Measurements from ENCODE around the gene PURB. TPM values are rescaled to one million over a fixed set of nuclear protein-coding genes. Genes with fewer than 3 reads are reported as not detected.
A peak's percentile ranks its signal among the peaks of the same experiment; 100 is the strongest.

Gene PURB
- total and polyA plus RNA-seq, 9 of the 15 experiments (the other 6 are each of a cell fraction or from before 2014, with no cell fraction given): 1.6 to 14.1 (median 8.8) TPM

DNA sequence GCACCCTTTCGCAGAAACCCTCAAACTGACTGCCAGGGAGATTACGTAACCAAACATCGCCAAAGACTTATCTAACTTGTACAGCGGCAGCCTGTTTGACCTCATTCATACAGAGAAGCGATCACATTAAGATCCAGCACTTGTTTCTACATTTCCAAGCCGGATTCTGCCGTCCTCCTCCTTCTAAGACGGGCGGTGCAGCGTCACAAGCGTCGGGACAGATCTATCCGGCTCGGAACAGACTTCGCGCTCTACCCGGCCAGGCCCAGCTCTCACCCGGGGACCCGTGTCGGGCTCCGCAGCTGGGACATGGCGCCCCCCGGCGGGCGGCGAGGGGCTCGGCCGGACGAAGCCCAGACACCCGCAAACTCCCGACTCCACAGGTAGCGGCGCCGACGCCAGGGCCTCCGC is 37.8 kb downstream of the PURB start (continued):
- TF ChIP-seq RAD21 (CRISPR knock-in tag; conservative IDR thresholded peaks at IDR 0.05 in 1 of 2, IDR thresholded peaks at IDR 0.05 in 1 of 2): peak; percentile 76 to 88
- no peak for TF ChIP-seq WHSC1 (IDR thresholded peaks at IDR 0.05; ENCODE audit: low read length)
- no peak for TF ChIP-seq HLTF (IDR thresholded peaks at IDR 0.05)
- TF ChIP-seq KLF13 (tag; IDR thresholded peaks at IDR 0.05; ENCODE audit: borderline replicate concordance, low read depth): no peak
- no peak for TF ChIP-seq ADNP (tag; IDR thresholded peaks at IDR 0.05)
- TF ChIP-seq, protein P1, sequence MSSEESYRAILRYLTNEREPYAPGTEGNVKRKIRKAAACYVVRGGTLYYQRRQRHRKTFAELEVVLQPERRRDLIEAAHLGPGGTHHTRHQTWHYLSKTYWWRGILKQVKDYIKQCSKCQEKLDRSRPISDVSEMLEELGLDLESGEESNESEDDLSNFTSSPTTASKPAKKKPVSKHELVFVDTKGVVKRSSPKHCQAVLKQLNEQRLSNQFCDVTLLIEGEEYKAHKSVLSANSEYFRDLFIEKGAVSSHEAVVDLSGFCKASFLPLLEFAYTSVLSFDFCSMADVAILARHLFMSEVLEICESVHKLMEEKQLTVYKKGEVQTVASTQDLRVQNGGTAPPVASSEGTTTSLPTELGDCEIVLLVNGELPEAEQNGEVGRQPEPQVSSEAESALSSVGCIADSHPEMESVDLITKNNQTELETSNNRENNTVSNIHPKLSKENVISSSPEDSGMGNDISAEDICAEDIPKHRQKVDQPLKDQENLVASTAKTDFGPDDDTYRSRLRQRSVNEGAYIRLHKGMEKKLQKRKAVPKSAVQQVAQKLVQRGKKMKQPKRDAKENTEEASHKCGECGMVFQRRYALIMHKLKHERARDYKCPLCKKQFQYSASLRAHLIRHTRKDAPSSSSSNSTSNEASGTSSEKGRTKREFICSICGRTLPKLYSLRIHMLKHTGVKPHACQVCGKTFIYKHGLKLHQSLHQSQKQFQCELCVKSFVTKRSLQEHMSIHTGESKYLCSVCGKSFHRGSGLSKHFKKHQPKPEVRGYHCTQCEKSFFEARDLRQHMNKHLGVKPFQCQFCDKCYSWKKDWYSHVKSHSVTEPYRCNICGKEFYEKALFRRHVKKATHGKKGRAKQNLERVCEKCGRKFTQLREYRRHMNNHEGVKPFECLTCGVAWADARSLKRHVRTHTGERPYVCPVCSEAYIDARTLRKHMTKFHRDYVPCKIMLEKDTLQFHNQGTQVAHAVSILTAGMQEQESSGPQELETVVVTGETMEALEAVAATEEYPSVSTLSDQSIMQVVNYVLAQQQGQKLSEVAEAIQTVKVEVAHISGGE (CRISPR knock-in tag; IDR thresholded peaks at IDR 0.05): no peak
- no peak for TF ChIP-seq ZFP1 (CRISPR knock-in tag; IDR thresholded peaks at IDR 0.05)
- 0 out of 2 replicates have a peak, but pooled peaks have one; percentile 37 for TF ChIP-seq ZSCAN32 (CRISPR knock-in tag; IDR thresholded peaks at IDR 0.05)
- no peak for TF ChIP-seq IRF1 (CRISPR knock-in tag; IDR thresholded peaks at IDR 0.05; ENCODE audit: borderline replicate concordance)
- no peak for TF ChIP-seq ZNF217 (CRISPR knock-in tag; IDR thresholded peaks at IDR 0.05)
- no peak for TF ChIP-seq NFATC3 (IDR thresholded peaks at IDR 0.05)
- peak; percentile 67; the same call in 1 of the 2 replicates for TF ChIP-seq NFRKB (IDR thresholded peaks at IDR 0.05; ENCODE audit: low read depth)
- TF ChIP-seq NFE2 (IDR thresholded peaks at IDR 0.05; ENCODE audit: low read depth): no peak; the same call in 1 of the 2 replicates
- TF ChIP-seq RHOXF2B (CRISPR knock-in tag; conservative IDR thresholded peaks at IDR 0.05): no peak
- TF ChIP-seq NFXL1 (CRISPR knock-in tag; IDR thresholded peaks at IDR 0.05): no peak
- 0 out of 2 replicates have a peak, but pooled peaks have one; percentile 68 for TF ChIP-seq ZNF12 (CRISPR knock-in tag; IDR thresholded peaks at IDR 0.05)
- TF ChIP-seq DNMT1 (IDR thresholded peaks at IDR 0.05): no peak
- no peak for TF ChIP-seq ZNF282 (CRISPR knock-in tag; IDR thresholded peaks at IDR 0.05)
- no peak for TF ChIP-seq MED1 (CRISPR knock-in tag; IDR thresholded peaks at IDR 0.05; ENCODE audit: borderline replicate concordance)
- peak; percentile 29 to 68 for TF ChIP-seq E2F6 (IDR thresholded peaks at IDR 0.05; ENCODE audit: borderline replicate concordance in 1 of 2, extremely low read depth in 1 of 2, insufficient read depth in 1 of 2, insufficient read length in 1 of 2, low read depth in 1 of 2, low read length in 1 of 2, poor library complexity in 1 of 2, severe bottlenecking in 1 of 2)
- no peak for TF ChIP-seq ZNF707 (CRISPR knock-in tag; conservative IDR thresholded peaks at IDR 0.05)
- TF ChIP-seq HSF4 (CRISPR knock-in tag; IDR thresholded peaks at IDR 0.05; ENCODE audit: borderline replicate concordance): no peak
- TF ChIP-seq FIP1L1 (IDR thresholded peaks at IDR 0.05; ENCODE audit: low read depth, low read length, poor library complexity, severe bottlenecking): peak; percentile 83
- peak; percentile 51; the same call in 1 of the 2 replicates for TF ChIP-seq L3MBTL2 (IDR thresholded peaks at IDR 0.05)
- TF ChIP-seq ATF7 (IDR thresholded peaks at IDR 0.05): peak; percentile 96

Measured in K562 (cell line).